ENCODE measurements around the gene MEF2B. TPM values are rescaled to one million over a fixed set of nuclear protein-coding genes. Genes with fewer than 3 reads are reported as not detected.

Gene MEF2B
- total RNA-seq, 1 donor from 2014 or later, result not detected

- TF ChIP-seq CTCF (conservative IDR thresholded peaks at IDR 0.05; ENCODE audit: low read depth, low read length), result no peak
- DNase-seq (ENCODE audit: low read depth), result no peak
- H3K4me3 ChIP-seq (ENCODE audit: low read depth, low read length), result no peak overlapping the region
These were observed 2.5 kb downstream of the MEF2B start for GRCh38 chr19:19167612-19168011.

DNA sequence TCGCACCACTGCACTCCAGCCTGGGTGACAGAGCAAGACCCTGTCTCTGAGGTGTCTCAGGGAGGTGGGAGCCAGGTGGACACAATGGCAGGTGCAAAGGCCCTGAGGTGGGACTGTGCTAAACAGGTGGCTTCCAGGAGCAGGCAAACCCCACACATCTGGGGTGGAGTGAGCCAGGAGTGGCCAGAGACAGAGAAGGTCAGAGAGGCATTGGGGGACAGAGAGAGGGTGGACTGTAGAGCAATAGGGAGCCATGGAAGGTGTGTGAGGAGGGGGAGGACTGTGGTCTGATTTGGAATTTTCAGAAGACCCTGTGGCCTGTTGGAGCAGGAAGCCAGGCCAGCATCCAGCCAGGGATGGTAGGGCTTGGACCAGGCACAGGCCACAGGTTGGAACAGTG, 4.7 kb downstream of the MEF2B start:
- TF ChIP-seq CTCF (conservative IDR thresholded peaks at IDR 0.05; ENCODE audit: low read depth, low read length), result no peak

GRCh38 chr19:19162495-19162894, 7.6 kb downstream of the MEF2B start:
- no peak for DNase-seq (ENCODE audit: low read depth)
- TF ChIP-seq CTCF (conservative IDR thresholded peaks at IDR 0.05; ENCODE audit: low read depth, low read length), result no peak
- no peak overlapping the region for H3K4me3 ChIP-seq (ENCODE audit: low read depth, low read length)

More for the DNA sequence above, 4.7 kb downstream of the MEF2B start:
- no peak for DNase-seq (ENCODE audit: low read depth)
- no peak overlapping the region for H3K4me3 ChIP-seq (ENCODE audit: low read depth, low read length)

- H3K4me3 ChIP-seq (ENCODE audit: low read depth, low read length), result no peak overlapping the region
- no peak for DNase-seq (ENCODE audit: low read depth)
- no peak for TF ChIP-seq CTCF (conservative IDR thresholded peaks at IDR 0.05; ENCODE audit: low read depth, low read length)
These were observed 9.5 kb downstream of the MEF2B start for GRCh38 chr19:19160461-19161035.

- DNase-seq (ENCODE audit: low read depth), result no peak
- H3K4me3 ChIP-seq (ENCODE audit: low read depth, low read length), result no peak overlapping the region
- no peak for TF ChIP-seq CTCF (conservative IDR thresholded peaks at IDR 0.05; ENCODE audit: low read depth, low read length)
These were observed 10.5 kb downstream of the MEF2B start for GRCh38 chr19:19159534-19159933.

- H3K4me3 ChIP-seq (ENCODE audit: low read depth, low read length), result no peak overlapping the region
- no peak for TF ChIP-seq CTCF (conservative IDR thresholded peaks at IDR 0.05; ENCODE audit: low read depth, low read length)
- DNase-seq (ENCODE audit: low read depth), result no peak
These were observed 12.3 kb downstream of the MEF2B start for GRCh38 chr19:19157808-19158207.

DNA sequence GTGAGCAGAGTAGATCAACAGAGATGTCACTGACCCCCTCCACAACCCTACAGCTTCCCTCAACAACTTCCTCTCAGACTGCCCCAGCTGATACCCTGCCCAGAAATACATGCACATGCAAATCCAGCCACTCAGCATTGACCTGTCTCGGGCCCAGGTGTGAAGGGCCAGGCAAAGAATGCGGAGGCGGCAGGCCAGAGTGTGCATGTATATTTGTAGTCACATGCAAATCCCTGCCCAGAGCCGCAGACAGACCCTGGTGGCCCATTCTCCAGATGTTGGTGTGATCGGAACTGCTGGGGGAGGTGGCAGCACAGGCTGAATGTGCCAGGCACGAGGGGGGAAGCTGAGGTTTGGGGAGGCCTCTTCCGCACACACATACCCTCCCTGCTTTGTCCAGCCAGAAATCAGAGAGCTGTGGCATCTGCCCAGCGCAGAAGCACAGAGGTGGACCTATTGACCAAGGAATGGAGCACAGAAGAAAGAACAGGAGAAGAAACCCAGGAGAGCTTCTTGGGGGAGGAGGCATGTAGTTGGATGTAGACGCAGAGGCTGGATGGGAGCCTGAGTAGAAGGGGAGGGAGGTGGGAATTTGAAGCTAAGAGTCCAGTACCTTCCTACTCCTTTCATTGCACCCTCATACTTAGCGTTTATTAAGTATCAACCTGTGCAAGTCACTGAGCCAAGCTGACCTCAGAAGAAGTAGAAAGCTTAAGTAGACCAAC, 14.4 kb downstream of the MEF2B start:
- TF ChIP-seq CTCF (conservative IDR thresholded peaks at IDR 0.05; ENCODE audit: low read depth, low read length), result no peak
- DNase-seq (ENCODE audit: low read depth), result no peak
- no peak overlapping the region for H3K4me3 ChIP-seq (ENCODE audit: low read depth, low read length)
